Kidney epithelial cell (primary cell): ENCODE data around the gene POTEH. TPM values are rescaled to one million over a fixed set of nuclear protein-coding genes. Genes with fewer than 3 reads are reported as not detected.
"Not testable (repeated sequence)": the region's sequence is repeated elsewhere in the genome, so short reads cannot be mapped to it uniquely, and the experiment has no call there.

Experiments used
- DNase-seq: peaks from one replicate; pipeline ENCODE4 v3.0.0-alpha.2; 2010; ENCODE audit warnings: low read depth
- H3K27me3 ChIP-seq: 2 replicates; pipeline ENCODE4 v1.6.0; 2011; ENCODE audit warnings: low read length; ENCODE audit not compliant: control insufficient read depth, insufficient read depth
- H3K36me3 ChIP-seq: 2 replicates; pipeline ENCODE4 v1.5.1; 2011; ENCODE audit warnings: low read length; ENCODE audit not compliant: control insufficient read depth, insufficient read depth
- H3K4me3 ChIP-seq: 2 replicates; pipeline ENCODE4 v1.5.1; 2011; ENCODE audit warnings: low read depth, mild to moderate bottlenecking, control low read depth, low read length
- total RNA-seq: library from RNA; depleted of rRNA; stranded (reverse); fragments of >200 nt; gene quantifications from 2 replicates; pipeline ENCODE4 v1.2.3, GENCODE V29; 2015

The POTEH gene
- total RNA-seq, 1 donor from 2014 or later, result not detected

GRCh38 chr22:15689012-15689748 is 646 bp upstream of the POTEH start:
- H3K27me3 ChIP-seq, H3K36me3 ChIP-seq: not testable (repeated sequence)

DNA sequence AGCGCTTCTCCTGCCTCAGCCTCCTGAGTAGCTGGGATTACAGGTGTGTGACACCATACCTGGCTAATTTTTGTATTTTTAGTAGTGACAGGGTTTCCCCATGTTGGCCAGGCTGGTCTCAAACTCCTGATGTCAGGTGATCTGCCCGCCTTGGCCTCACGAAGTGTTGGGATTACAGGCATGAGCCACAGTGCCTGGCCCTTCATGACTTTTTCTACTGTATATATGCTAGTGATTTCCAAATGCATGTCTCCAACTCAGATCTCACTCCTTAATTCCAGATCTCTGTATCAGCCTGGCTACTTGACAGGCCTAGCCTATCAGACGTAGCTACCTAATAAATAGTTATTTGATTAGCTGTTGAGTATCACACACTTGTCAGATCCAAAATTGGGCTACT is 23.8 kb downstream of the POTEH start:
- not testable (repeated sequence) for H3K4me3 ChIP-seq, DNase-seq, H3K27me3 ChIP-seq, H3K36me3 ChIP-seq

More at GRCh38 chr22:15689012-15689748, 646 bp upstream of the POTEH start:
- not testable (repeated sequence) for DNase-seq, H3K4me3 ChIP-seq

GRCh38 chr22:15714125-15714524 is 24.3 kb downstream of the POTEH start:
- not testable (repeated sequence) for H3K4me3 ChIP-seq, H3K36me3 ChIP-seq, H3K27me3 ChIP-seq, DNase-seq

- H3K36me3 ChIP-seq, H3K27me3 ChIP-seq, H3K4me3 ChIP-seq, DNase-seq: not testable (repeated sequence)
Observed at GRCh38 chr22:15721884-15722283, 32.1 kb downstream of the POTEH start.

DNA sequence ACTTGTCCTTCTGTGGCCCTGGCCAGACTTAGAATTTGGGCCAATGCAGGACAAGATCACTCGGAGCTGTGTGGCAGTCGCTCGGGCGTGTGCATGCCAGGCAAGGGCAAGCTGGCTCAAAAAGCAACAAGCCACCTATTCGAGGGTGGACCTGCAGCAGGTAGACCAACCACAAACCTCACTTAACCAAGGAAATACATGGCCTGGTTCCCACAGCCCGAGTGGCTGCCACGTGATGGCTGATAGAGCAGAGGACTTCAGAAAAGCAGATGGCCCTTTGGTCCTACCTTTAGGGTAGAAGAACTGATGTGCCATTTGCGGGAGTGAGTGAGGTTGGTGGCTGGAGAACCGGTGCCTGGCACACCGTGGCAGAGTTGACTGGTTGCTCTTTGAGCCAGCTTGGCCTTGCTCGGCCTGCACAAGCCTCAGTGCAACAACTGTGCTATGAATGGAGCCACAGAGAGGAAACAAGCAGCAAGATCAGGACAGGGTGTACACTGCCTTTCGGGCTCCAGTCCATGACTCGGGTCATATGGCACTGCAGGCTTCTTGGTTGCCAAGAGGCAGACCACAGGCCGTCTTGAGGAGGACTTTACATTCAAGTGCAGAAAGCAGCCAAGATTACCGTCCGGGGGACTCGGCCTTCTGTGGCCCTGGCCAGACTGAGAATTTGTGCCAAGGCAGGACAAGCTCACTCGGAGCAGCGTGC is 39.5 kb downstream of the POTEH start:
- not testable (repeated sequence) for H3K27me3 ChIP-seq, H3K4me3 ChIP-seq, H3K36me3 ChIP-seq, DNase-seq

- not testable (repeated sequence) for H3K27me3 ChIP-seq, DNase-seq, H3K4me3 ChIP-seq, H3K36me3 ChIP-seq
Observed at GRCh38 chr22:15731023-15731422, 41.2 kb downstream of the POTEH start.

DNA sequence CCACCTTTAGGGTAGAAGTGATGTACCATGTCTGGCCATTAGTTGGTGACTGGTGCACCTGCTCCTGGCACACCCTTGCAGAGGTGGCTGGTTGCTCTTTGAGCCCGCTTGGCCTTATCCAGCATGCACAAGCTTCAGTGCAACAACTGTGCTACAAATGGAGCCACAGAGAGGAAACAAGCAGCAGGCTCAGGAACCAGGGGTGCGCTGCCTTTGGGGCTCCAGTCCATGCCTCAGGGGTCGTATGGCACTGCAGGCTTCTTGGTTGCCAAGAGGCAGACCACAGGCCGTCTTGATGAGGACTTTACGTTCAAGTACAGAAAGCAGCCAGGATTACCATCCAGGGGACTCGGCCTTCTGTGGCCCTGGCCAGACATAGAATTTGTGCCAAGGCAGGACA is 44.6 kb downstream of the POTEH start:
- not testable (repeated sequence) for DNase-seq, H3K36me3 ChIP-seq, H3K27me3 ChIP-seq, H3K4me3 ChIP-seq

GRCh38 chr22:15738157-15738908 is 48.5 kb downstream of the POTEH start:
- H3K27me3 ChIP-seq, result not testable (repeated sequence)

GRCh38 chr22:15738909-15739391 is 49.1 kb downstream of the POTEH start:
- not testable (repeated sequence) for DNase-seq, H3K27me3 ChIP-seq, H3K4me3 ChIP-seq, H3K36me3 ChIP-seq

More at GRCh38 chr22:15738157-15738908, 48.5 kb downstream of the POTEH start:
- H3K36me3 ChIP-seq, H3K4me3 ChIP-seq, DNase-seq: not testable (repeated sequence)

- not testable (repeated sequence) for H3K36me3 ChIP-seq, H3K27me3 ChIP-seq, DNase-seq, H3K4me3 ChIP-seq
Observed at GRCh38 chr22:15747636-15748323, 58.0 kb downstream of the POTEH start.

GRCh38 chr22:15749181-15749970 is 59.5 kb downstream of the POTEH start:
- H3K36me3 ChIP-seq, H3K4me3 ChIP-seq, DNase-seq, H3K27me3 ChIP-seq: not testable (repeated sequence)

GRCh38 chr22:15759443-15760097 is 69.7 kb downstream of the POTEH start:
- not testable (repeated sequence) for H3K27me3 ChIP-seq, H3K4me3 ChIP-seq, H3K36me3 ChIP-seq, DNase-seq

DNA sequence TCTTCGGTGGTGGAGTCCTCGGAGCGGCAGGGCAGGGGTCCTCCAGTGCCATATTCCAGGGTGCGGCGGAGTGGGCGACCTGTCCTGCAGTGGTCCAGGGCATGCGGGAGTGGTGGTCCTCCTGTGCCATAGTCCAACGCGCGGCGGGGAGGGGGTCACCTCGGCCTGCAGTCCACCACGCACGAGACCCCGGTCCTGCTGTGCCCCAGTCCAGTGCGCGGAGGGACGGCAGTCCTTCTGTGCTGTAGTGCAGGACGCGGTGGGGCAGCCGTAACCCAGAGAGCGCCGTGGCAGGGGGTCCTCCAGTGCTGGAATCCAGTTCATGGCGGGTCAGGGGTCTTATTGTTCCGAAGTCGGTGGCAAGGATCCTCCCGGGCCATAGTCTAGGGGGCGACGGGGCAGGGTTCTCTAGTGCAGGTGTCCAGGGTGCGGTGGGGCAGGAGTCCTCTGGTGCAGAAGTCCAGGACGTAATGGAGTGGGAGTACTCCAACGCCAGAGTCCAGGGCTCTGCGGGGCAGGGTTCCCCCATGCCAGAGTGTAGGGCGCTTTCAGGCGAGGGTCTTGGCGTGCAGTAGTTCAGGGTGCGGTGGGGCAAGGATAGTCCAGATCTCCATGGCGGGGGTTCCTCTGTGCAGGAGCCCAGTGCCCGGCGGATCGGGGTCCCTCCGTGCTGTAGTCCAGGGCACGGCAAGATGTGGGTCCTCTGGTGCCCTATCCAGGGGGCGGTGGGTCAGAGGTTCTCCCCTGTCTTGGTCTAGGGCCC is 70.7 kb downstream of the POTEH start:
- not testable (repeated sequence) for H3K36me3 ChIP-seq, H3K27me3 ChIP-seq, DNase-seq, H3K4me3 ChIP-seq
